Renal cortex interstitium (tissue), 11 donors: ENCODE results near the gene ARPP19. TPM values are rescaled to one million over a fixed set of nuclear protein-coding genes. Genes with fewer than 3 reads are reported as not detected.
"Not testable (repeated sequence)": the region's sequence is repeated elsewhere in the genome, so short reads cannot be mapped to it uniquely, and the experiment has no call there.

Source experiments
- DNase-seq, 11 donors: peaks; one replicate each; pipeline ENCODE4 v3.0.0-alpha.2; 2013; ENCODE audit warnings: low read depth in 9 of 11, low spot score in 4 of 11; ENCODE audit errors: extremely low read depth in 1 of 11
- polyA plus RNA-seq, 3 donors: library from polyadenylated mRNA; unstranded; fragments of 120-200 nt; gene quantifications; one replicate each; pipeline ENCODE4 v1.2.1, GENCODE V29; 2013; ENCODE audit not compliant: insufficient read length in 3 of 3

The ARPP19 gene
- polyA plus RNA-seq, 3 donors = 123 to 146 (median 137) TPM

GRCh38 chr15:52559022-52559421, 9.8 kb downstream of the ARPP19 start:
- no peak for DNase-seq

- no peak for DNase-seq
These were observed 10.6 kb downstream of the ARPP19 start for GRCh38 chr15:52558196-52558595.

GRCh38 chr15:52557274-52557641, 11.6 kb downstream of the ARPP19 start:
- DNase-seq = no peak

- DNase-seq = no peak
These were observed 12.1 kb downstream of the ARPP19 start for GRCh38 chr15:52556524-52557273.

GRCh38 chr15:52552303-52552702, 16.5 kb downstream of the ARPP19 start:
- DNase-seq = no peak

- DNase-seq = peak in 1 of 11 donors; percentile 1
These were observed 17.1 kb downstream of the ARPP19 start for GRCh38 chr15:52551762-52552161.

GRCh38 chr15:52551186-52551585, 17.6 kb downstream of the ARPP19 start:
- not testable (repeated sequence) for DNase-seq

- no peak for DNase-seq
These were observed 22.6 kb downstream of the ARPP19 start for GRCh38 chr15:52546031-52546751.

- DNase-seq = no peak
These were observed 28.3 kb downstream of the ARPP19 start for GRCh38 chr15:52540374-52541012.

GRCh38 chr15:52537459-52537858, 31.4 kb downstream of the ARPP19 start:
- no peak for DNase-seq

GRCh38 chr15:52532427-52532826, 36.4 kb downstream of the ARPP19 start:
- no peak for DNase-seq

GRCh38 chr15:52529940-52530339, 38.9 kb downstream of the ARPP19 start:
- no peak for DNase-seq

- peak in 6 of 11 donors; percentile 7 to 27 (median 14) for DNase-seq
These were observed 39.4 kb downstream of the ARPP19 start for GRCh38 chr15:52529341-52529924.

GRCh38 chr15:52528564-52529340, 40.1 kb downstream of the ARPP19 start, which contains the start of gene MYO5A:
Gene MYO5A, minus strand, starts transcription at chr15:52528880. Its CDS starts 74 bp downstream, at chr15:52528806.
- DNase-seq = peak in 8 of 11 donors; percentile 15 to 51 (median 40)

- peak in 5 of 11 donors; percentile 4 to 20 (median 13) for DNase-seq
These were observed 40.8 kb downstream of the ARPP19 start for GRCh38 chr15:52527911-52528563.

- no peak for DNase-seq
These were observed 41.5 kb downstream of the ARPP19 start for GRCh38 chr15:52527196-52527910.

GRCh38 chr15:52524223-52525136, 44.4 kb downstream of the ARPP19 start:
- no peak for DNase-seq
